ENCODE measurements around the gene LRTM2. TPM values are rescaled to one million over a fixed set of nuclear protein-coding genes. Genes with fewer than 3 reads are reported as not detected.

The LRTM2 gene
- total RNA-seq, 4 donors from 2014 or later, result 0.26 TPM; not detected in 3

GRCh38 chr12:1795221-1795784 lies 25.1 kb upstream of the LRTM2 start:
- DNase-seq (ENCODE audit: low spot score in 2 of 2), result no peak
- 61% methylated on average over 19 of the region's 19 CpGs for WGBS
- H3K36me3 ChIP-seq, result no peaks in the 10 kb centered on the region
- peak overlapping the region; percentile 4 for H3K27ac ChIP-seq
- peaks cover 25% of the 10 kb centered on the region for H3K4me1 ChIP-seq
- H3K4me3 ChIP-seq, result peak overlapping the region; percentile 73
- H3K9me3 ChIP-seq, result no peaks in the 10 kb centered on the region
- TF ChIP-seq POLR2AphosphoS5 (IDR thresholded peaks at IDR 0.05) (no peak), CTCF (IDR thresholded peaks at IDR 0.05) (no peak), EP300 (IDR thresholded peaks at IDR 0.05) (no peak), POLR2A (IDR thresholded peaks at IDR 0.05) (no peak)
- no peaks in the 10 kb centered on the region for H3K27me3 ChIP-seq

GRCh38 chr12:1795785-1796514 lies 24.4 kb upstream of the LRTM2 start:
- peaks cover 19% of the 10 kb centered on the region for H3K4me1 ChIP-seq
- peak overlapping the region; percentile 81 for H3K27ac ChIP-seq
- H3K9me3 ChIP-seq, result no peaks in the 10 kb centered on the region
- no peaks in the 10 kb centered on the region for H3K27me3 ChIP-seq
- WGBS, result 1% methylated on average over 35 of the region's 45 CpGs
- peak overlapping the region; percentile 73 for H3K4me3 ChIP-seq
- peak in 1 of 2 donors; percentile 29 for TF ChIP-seq POLR2A (IDR thresholded peaks at IDR 0.05)
- TF ChIP-seq EP300 (IDR thresholded peaks at IDR 0.05), result no peak
- peak; percentile 99 for TF ChIP-seq CTCF (IDR thresholded peaks at IDR 0.05)
- peak in 1 of 3 donors; percentile 47 for TF ChIP-seq POLR2AphosphoS5 (IDR thresholded peaks at IDR 0.05)
- peak; percentile 94 to 95 for DNase-seq (ENCODE audit: low spot score in 2 of 2)
- no peaks in the 10 kb centered on the region for H3K36me3 ChIP-seq

GRCh38 chr12:1796515-1797010 lies 23.8 kb upstream of the LRTM2 start:
- TF ChIP-seq CTCF (IDR thresholded peaks at IDR 0.05) (no peak), POLR2AphosphoS5 (IDR thresholded peaks at IDR 0.05) (no peak), EP300 (IDR thresholded peaks at IDR 0.05) (no peak), POLR2A (IDR thresholded peaks at IDR 0.05) (no peak)
- H3K27me3 ChIP-seq, result no peaks in the 10 kb centered on the region
- H3K9me3 ChIP-seq, result no peaks in the 10 kb centered on the region
- peak overlapping the region; percentile 73 for H3K4me3 ChIP-seq
- WGBS, result no CpG with 5 or more reads among the region's 43 CpGs
- no peak for DNase-seq (ENCODE audit: low spot score in 2 of 2)
- peak overlapping the region; percentile 81 for H3K27ac ChIP-seq
- no peaks in the 10 kb centered on the region for H3K36me3 ChIP-seq
- peaks cover 19% of the 10 kb centered on the region for H3K4me1 ChIP-seq

GRCh38 chr12:1797011-1797901 lies 23.1 kb upstream of the LRTM2 start:
- Histone ChIP-seq H3K36me3 (no peaks in the 10 kb centered on the region), H3K9me3 (no peaks in the 10 kb centered on the region), H3K4me3 (peak overlapping the region; percentile 73), H3K27ac (peak overlapping the region; percentile 81), H3K4me1 (peaks cover 19% of the 10 kb centered on the region), H3K27me3 (no peaks in the 10 kb centered on the region)
- DNase-seq (ENCODE audit: low spot score in 2 of 2), result peak in 1 of 2 donors; percentile 88
- 28% methylated on average over 12 of the region's 71 CpGs for WGBS
- peak in 2 of 3 donors; percentile 27 to 40 for TF ChIP-seq POLR2AphosphoS5 (IDR thresholded peaks at IDR 0.05)
- TF ChIP-seq CTCF (IDR thresholded peaks at IDR 0.05), result no peak
- TF ChIP-seq EP300 (IDR thresholded peaks at IDR 0.05), result no peak
- no peak for TF ChIP-seq POLR2A (IDR thresholded peaks at IDR 0.05)
